CD4-positive, alpha-beta T cell treated with Interleukin-15 for 4 hours (primary cell): ENCODE measurements around the gene PIGR.

ENCODE experiments used
- DNase-seq: peaks from one replicate; pipeline ENCODE4 v3.0.0-alpha.2; 2020; ENCODE audit warnings: low spot score

The PIGR gene

GRCh38 chr1:206890125-206891060 is 55.9 kb downstream of the PIGR start:
- DNase-seq, result no peak

GRCh38 chr1:206887701-206888100 is 58.6 kb downstream of the PIGR start:
- no peak for DNase-seq

GRCh38 chr1:206886831-206887230 is 59.4 kb downstream of the PIGR start:
- DNase-seq, result no peak

DNA sequence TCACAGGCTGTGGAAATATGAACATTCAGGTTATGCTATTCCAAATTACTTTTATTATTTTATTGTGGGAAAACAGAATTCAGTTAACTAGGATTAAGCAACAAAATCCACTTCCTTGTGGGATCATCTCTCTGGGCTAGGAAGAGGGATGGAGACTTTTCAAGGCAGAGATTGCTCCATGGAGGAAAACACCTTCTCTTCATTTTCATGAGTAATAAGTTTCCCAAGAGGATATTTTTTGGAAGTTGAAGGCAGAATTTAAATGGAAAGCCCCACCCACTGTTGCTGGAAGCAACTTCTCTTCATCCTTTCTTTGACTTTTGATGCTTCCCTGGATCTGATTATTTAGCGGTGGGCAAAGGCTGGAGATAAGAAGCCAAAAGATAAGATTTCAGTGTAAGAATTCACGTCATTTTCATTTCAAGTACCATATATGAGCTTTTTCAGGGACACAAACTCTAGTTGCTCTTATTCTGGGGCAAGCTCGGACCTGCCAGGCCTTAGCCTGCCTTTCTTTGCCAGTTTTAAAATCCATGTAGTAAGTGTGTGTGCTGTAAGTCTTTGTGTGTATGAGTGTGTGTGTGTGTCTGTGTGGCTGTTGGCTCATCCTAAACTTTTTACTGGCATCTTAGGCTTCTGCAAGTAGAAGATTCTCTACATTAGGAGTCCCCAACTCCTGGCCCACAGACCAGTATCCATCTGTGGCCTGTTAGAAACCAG is 60.8 kb downstream of the PIGR start:
- no peak for DNase-seq

DNA sequence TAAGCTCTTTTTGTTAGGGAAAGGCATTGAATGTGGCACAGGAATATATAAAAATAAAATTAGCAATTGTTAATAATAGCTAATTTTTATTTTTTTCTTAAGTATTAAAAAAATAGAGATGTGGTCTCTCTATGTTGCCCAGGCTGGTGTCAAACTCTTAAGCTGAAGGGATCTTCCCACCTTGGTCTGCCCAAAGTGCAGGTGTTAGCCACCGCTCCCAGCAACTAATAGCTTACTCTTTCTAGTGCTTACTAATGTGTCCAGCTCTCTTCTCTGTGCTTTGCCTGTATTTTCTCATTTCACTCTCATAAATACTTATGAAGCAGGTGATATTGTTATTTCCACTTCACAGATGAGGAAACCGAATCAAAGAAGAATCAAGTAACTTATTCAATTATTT is 62.4 kb downstream of the PIGR start:
- DNase-seq, result no peak

- no peak for DNase-seq
These were observed 63.1 kb downstream of the PIGR start for GRCh38 chr1:206883160-206883559.

- no peak for DNase-seq
These were observed 63.7 kb downstream of the PIGR start for GRCh38 chr1:206882555-206882954.

GRCh38 chr1:206880314-206880713 is 66.0 kb downstream of the PIGR start:
- DNase-seq, result no peak
